ENCODE data around the gene LRP11.

LRP11 gene

GRCh38 chr6:149895048-149895590 is 31.0 kb upstream of the LRP11 start:
- TF ChIP-seq CTCF (IDR thresholded peaks at IDR 0.05), result no peak

DNA sequence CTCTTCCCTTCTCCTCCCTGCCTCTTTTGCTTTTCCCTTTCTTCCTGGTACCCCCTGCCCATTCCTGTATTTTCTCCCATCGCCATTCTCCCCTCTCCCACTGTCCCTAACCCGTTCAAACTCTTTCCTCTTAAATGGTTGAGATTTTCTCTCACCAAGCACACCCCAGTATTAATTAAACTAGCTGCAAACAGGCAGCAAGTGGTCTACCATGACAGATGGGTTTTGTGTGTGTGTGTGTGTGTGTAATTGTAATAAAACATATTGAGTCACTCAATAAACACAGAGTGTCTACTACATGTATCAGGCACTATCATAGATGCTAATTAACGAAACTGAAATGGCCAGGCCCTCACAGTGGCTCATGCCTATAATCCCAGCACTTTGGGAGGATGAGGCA is 27.1 kb upstream of the LRP11 start:
- no peak for TF ChIP-seq CTCF (IDR thresholded peaks at IDR 0.05)

GRCh38 chr6:149890629-149891045 is 26.5 kb upstream of the LRP11 start:
- TF ChIP-seq CTCF (IDR thresholded peaks at IDR 0.05), result no peak

DNA sequence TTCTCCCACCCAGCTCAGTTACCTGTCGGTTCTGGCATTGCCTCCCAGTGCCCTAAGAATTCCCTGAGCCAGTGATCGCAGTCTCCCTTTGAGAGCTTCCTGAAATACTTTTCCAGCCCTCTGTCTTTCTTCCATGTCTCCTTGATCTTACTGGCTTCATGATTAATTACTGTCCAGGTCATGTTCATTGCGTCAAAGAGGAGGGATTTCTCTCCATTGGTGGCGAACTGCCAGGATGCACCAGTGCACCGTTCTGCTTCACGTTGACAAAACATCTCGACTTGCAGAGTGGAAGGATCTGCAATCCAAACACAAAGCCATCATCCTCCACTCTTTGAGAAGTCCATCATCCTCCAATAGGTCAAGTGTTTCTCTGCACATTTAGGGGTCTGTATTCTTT is 25.2 kb upstream of the LRP11 start:
- no peak for TF ChIP-seq CTCF (IDR thresholded peaks at IDR 0.05)

DNA sequence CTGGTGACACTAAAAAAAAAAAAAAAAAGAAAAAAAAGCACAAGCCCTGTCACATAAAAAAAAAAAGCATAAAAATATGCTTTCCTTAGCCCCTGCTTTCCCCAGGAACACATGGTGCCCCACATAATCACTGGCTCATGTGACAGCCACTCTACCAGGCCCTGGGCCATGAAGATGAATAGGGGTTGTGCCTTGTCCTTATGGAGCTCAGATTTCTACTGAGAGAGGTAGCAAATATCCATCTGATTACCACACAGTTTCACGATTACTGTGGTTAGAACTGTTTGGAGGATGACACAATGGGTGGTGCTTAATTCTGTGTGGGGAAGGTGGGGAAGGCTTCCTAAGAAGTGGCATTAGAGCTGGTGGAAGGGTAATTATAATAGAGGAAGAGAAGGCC is 24.5 kb upstream of the LRP11 start:
- no peak for TF ChIP-seq CTCF (IDR thresholded peaks at IDR 0.05)

DNA sequence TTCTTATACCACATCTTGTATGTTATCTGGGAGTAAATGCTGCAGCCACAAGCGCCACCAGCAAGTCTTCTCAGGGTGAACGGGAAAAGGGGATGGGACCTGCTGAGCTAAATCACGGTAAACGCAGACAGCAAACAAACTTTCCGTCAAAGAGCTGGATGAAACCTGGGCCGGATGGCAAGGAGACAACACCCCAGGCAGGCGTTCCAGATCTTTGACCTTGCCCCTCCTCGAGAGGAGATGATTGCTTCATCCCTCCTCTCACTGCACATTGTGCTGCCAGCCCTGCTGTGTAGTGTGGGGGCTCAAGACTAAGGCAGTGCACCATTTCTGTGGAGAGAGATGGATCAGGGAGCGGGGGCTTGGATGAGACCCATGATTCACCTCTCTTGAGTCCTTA is 23.9 kb upstream of the LRP11 start:
- TF ChIP-seq CTCF (IDR thresholded peaks at IDR 0.05), result no peak

DNA sequence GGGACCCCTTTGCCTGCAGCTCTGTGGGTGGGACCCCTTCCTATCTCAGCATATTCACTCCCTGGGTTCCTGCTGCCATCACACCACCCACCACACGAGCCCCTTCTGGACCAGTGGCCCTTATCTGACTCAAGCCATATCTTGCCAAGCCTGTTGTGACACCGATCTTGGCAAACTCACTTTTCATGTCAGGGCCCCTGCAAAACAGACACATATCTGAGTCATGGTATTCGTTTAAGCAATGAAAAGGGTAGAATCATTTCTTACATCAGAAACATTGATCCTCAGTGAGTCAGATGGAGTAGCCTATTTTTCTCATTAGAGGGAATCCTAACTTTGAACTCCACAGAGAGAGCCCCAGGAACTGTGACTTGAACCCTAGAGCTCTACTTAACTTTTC is 23.2 kb upstream of the LRP11 start:
- TF ChIP-seq CTCF (IDR thresholded peaks at IDR 0.05), result no peak

GRCh38 chr6:149885888-149886287 is 21.7 kb upstream of the LRP11 start:
- no peak for TF ChIP-seq CTCF (IDR thresholded peaks at IDR 0.05)
